NCI-H446 treated with DMSO at 0.1 percent for 48 hours (cell line): ENCODE results near the gene GALNTL6.

Source experiments
- DNase-seq: peaks from one replicate; lab custom pipeline; 2025; lab: John Stamatoyannopoulos, UW

GALNTL6 gene

GRCh38 chr4:172207886-172208285, 394.7 kb downstream of the GALNTL6 start:
- no peak for DNase-seq

GRCh38 chr4:172220679-172221078, 407.5 kb downstream of the GALNTL6 start:
- DNase-seq: no peak

- no peak for DNase-seq
These were observed 412.3 kb downstream of the GALNTL6 start for GRCh38 chr4:172225457-172225856.

- DNase-seq: no peak
These were observed 419.8 kb downstream of the GALNTL6 start for GRCh38 chr4:172232966-172233365.

GRCh38 chr4:172243551-172243950, 430.3 kb downstream of the GALNTL6 start:
- DNase-seq: no peak

GRCh38 chr4:172245516-172245915, 432.3 kb downstream of the GALNTL6 start:
- no peak for DNase-seq

GRCh38 chr4:172253409-172253808, 440.2 kb downstream of the GALNTL6 start:
- no peak for DNase-seq

- DNase-seq: no peak
These were observed 443.6 kb downstream of the GALNTL6 start for GRCh38 chr4:172256820-172257219.

- no peak for DNase-seq
These were observed 457.2 kb downstream of the GALNTL6 start for GRCh38 chr4:172270397-172270796.

- no peak for DNase-seq
These were observed 473.9 kb downstream of the GALNTL6 start for GRCh38 chr4:172287117-172287516.

- DNase-seq: no peak
These were observed 492.5 kb downstream of the GALNTL6 start for GRCh38 chr4:172305698-172306097.

- DNase-seq: no peak
These were observed 494.9 kb downstream of the GALNTL6 start for GRCh38 chr4:172308078-172308477.

GRCh38 chr4:172311682-172312081, 498.5 kb downstream of the GALNTL6 start:
- no peak for DNase-seq

- no peak for DNase-seq
These were observed 510.1 kb downstream of the GALNTL6 start for GRCh38 chr4:172323288-172323687.

- DNase-seq: no peak
These were observed 531.2 kb downstream of the GALNTL6 start for GRCh38 chr4:172344308-172344938.

- no peak for DNase-seq
These were observed 535.2 kb downstream of the GALNTL6 start for GRCh38 chr4:172348426-172348825.

- no peak for DNase-seq
These were observed 539.2 kb downstream of the GALNTL6 start for GRCh38 chr4:172352356-172352755.

GRCh38 chr4:172356016-172356415, 542.8 kb downstream of the GALNTL6 start:
- DNase-seq: no peak

- no peak for DNase-seq
These were observed 543.9 kb downstream of the GALNTL6 start for GRCh38 chr4:172357006-172357540.

GRCh38 chr4:172362569-172362968, 549.4 kb downstream of the GALNTL6 start:
- DNase-seq: no peak

GRCh38 chr4:172369471-172369959, 556.3 kb downstream of the GALNTL6 start:
- DNase-seq: no peak

GRCh38 chr4:172377486-172378140, 564.4 kb downstream of the GALNTL6 start:
- no peak for DNase-seq

- no peak for DNase-seq
These were observed 566.6 kb downstream of the GALNTL6 start for GRCh38 chr4:172379834-172380233.
